SK-N-SH (cell line): ENCODE measurements around the gene KCNIP4.

Source experiments
- CTCF ChIP-seq: fragments of 200-600 bp; sonication (generic); IDR thresholded peaks from 2 replicates; pipeline ENCODE4 v1.6.1; 2017; ENCODE audit warnings: antibody characterized with exemption, mild to moderate bottlenecking, moderate library complexity
- EP300 ChIP-seq, 2 experiments: IDR thresholded peaks; 2 replicates each; pipeline versions ENCODE4 v1.4.0 to v1.6.1; 2012; ENCODE audit warnings: borderline replicate concordance in 1 of 2, low read depth in 1 of 2, low read length in 1 of 2
- IRF3 ChIP-seq: fragments of 150-350 bp; IDR thresholded peaks from 2 replicates; pipeline ENCODE4 v1.6.1; 2016; ENCODE audit warnings: mild to moderate bottlenecking, low read depth, low read length
- JUND ChIP-seq: IDR thresholded peaks from 2 replicates; pipeline ENCODE4 v1.4.0; 2012
- MAX ChIP-seq: IDR thresholded peaks from 2 replicates; pipeline ENCODE4 v1.4.0; 2012; ENCODE audit warnings: low read depth
- MXI1 ChIP-seq: IDR thresholded peaks from 2 replicates; pipeline ENCODE4 v1.6.1; 2012; ENCODE audit warnings: mild to moderate bottlenecking, low read depth, low read length, improper control_type of control experiment
- NFIC ChIP-seq: IDR thresholded peaks from 2 replicates; pipeline ENCODE4 v1.4.0; 2012; ENCODE audit warnings: borderline replicate concordance
- POLR2AphosphoS5 ChIP-seq: IDR thresholded peaks from 2 replicates; pipeline ENCODE4 v1.6.1; 2012; ENCODE audit warnings: low read depth, low read length
- RAD21 ChIP-seq: IDR thresholded peaks from 2 replicates; pipeline ENCODE4 v1.6.1; 2012; ENCODE audit warnings: mild to moderate bottlenecking, low read length
- TAF1 ChIP-seq: IDR thresholded peaks from 2 replicates; pipeline ENCODE4 v1.6.1; 2012; ENCODE audit warnings: low read depth, mild to moderate bottlenecking, low read length, moderate library complexity, borderline replicate concordance
- YY1 ChIP-seq: IDR thresholded peaks from 2 replicates; pipeline ENCODE4 v1.4.0; 2012; ENCODE audit warnings: low read depth, mild to moderate bottlenecking

GRCh38 chr4:21709031-21709430 is 239.5 kb downstream of the KCNIP4 start:
- TF ChIP-seq TAF1 (no peak), IRF3 (no peak), CTCF (no peak), NFIC (no peak), POLR2AphosphoS5 (no peak), JUND (no peak), RAD21 (no peak), EP300 (IDR thresholded peaks at IDR 0.05; ENCODE audit: borderline replicate concordance in 1 of 2, low read depth in 1 of 2, low read length in 1 of 2) (no peak), MXI1 (no peak), YY1 (no peak), MAX (no peak)
